ENCODE data around the gene RPP21.

DNA sequence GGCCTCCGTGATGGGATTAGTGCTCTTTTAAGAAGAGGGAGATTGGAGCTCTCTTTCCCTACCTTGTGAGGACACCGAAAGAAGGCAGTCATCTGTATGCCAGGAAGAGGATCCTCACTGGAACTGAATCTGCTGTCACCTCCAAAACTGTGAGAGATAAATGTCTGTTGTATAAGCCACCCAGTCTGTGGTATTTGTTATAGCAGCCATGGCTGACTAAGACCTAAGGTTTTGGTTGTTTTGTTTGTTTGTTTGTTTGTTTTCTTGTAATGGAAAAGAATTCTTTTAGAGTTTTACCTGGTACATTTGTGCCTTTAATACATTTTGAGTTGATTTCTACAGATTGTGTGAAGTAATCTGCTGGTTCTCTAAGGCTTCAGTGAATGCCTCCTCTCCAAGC, 7.6 kb downstream of the RPP21 start:
- TF ChIP-seq CTCF (IDR thresholded peaks at IDR 0.05; ENCODE audit: insufficient read depth, low read length, poor library complexity, severe bottlenecking) (no peak), EZH2phosphoT487 (conservative IDR thresholded peaks at IDR 0.05; ENCODE audit: low read length) (no peak)

All from SU-DHL-6 (cell line).